GM19324 (cell line): ENCODE results near the gene MAT1A.
"Not testable (repeated sequence)": the region's sequence is repeated elsewhere in the genome, so short reads cannot be mapped to it uniquely, and the experiment has no call there.

Source experiments
- ATAC-seq: cut with Tn5 transposase; IDR thresholded peaks from one replicate; pipeline ENCODE4 v1.9.1; 2021; ENCODE audit warnings: mild to moderate bottlenecking, moderate library complexity; ENCODE audit not compliant: unreplicated experiment, low FRiP score

Gene MAT1A

GRCh38 chr10:80289451-80290287 is at the start of gene MAT1A:
MAT1A (minus strand) TSS chr10:80289658; CDS start chr10:80289423, 235 bp downstream.
- no peak for ATAC-seq

- no peak for ATAC-seq
These were observed 44.5 kb upstream of the MAT1A start for GRCh38 chr10:80333983-80334382.

GRCh38 chr10:80324891-80325364 is 35.5 kb upstream of the MAT1A start:
- no peak for ATAC-seq

GRCh38 chr10:80324086-80324485 is 34.6 kb upstream of the MAT1A start:
- no peak for ATAC-seq

- no peak for ATAC-seq
These were observed 33.9 kb upstream of the MAT1A start for GRCh38 chr10:80323311-80323710.

GRCh38 chr10:80322711-80323110 is 33.3 kb upstream of the MAT1A start:
- ATAC-seq: no peak

GRCh38 chr10:80322158-80322557 is 32.7 kb upstream of the MAT1A start:
- no peak for ATAC-seq

- ATAC-seq: no peak
These were observed 31.7 kb upstream of the MAT1A start for GRCh38 chr10:80321183-80321582.

GRCh38 chr10:80320377-80320776 is 30.9 kb upstream of the MAT1A start:
- no peak for ATAC-seq

GRCh38 chr10:80319725-80320290 is 30.4 kb upstream of the MAT1A start:
- no peak for ATAC-seq

- ATAC-seq: no peak
These were observed 29.9 kb upstream of the MAT1A start for GRCh38 chr10:80319318-80319717.

- no peak for ATAC-seq
These were observed 29.3 kb upstream of the MAT1A start for GRCh38 chr10:80318742-80319141.

- ATAC-seq: no peak
These were observed 25.9 kb upstream of the MAT1A start for GRCh38 chr10:80315391-80315790.

- ATAC-seq: no peak
These were observed 24.1 kb upstream of the MAT1A start for GRCh38 chr10:80313523-80313922.

- not testable (repeated sequence) for ATAC-seq
These were observed 16.5 kb upstream of the MAT1A start for GRCh38 chr10:80305989-80306388.

GRCh38 chr10:80296942-80297341 is 7.5 kb upstream of the MAT1A start:
- no peak for ATAC-seq

- no peak for ATAC-seq
These were observed 3.3 kb upstream of the MAT1A start for GRCh38 chr10:80292607-80293239.

GRCh38 chr10:80290474-80291220 is 1.2 kb upstream of the MAT1A start:
- ATAC-seq: no peak

GRCh38 chr10:80288849-80289248 is 609 bp downstream of the MAT1A start:
- no peak for ATAC-seq

GRCh38 chr10:80284522-80284921 is 4.9 kb downstream of the MAT1A start:
- ATAC-seq: no peak
